SK-N-SH (cell line): ENCODE data around the gene AGBL1.

Experiments used
- TF ChIP-seq, protein P1 (sequence below): fragments of 200-600 bp; sonication (generic); IDR thresholded peaks from 2 replicates; pipeline ENCODE4 v1.6.1; 2017; ENCODE audit warnings: antibody characterized with exemption, mild to moderate bottlenecking, moderate library complexity
- TF ChIP-seq, protein P2 (sequence below): IDR thresholded peaks from 2 replicates; pipeline ENCODE4 v1.4.0; 2012; ENCODE audit warnings: low read depth
- TF ChIP-seq, protein P3 (sequence below): fragments of 150-350 bp; IDR thresholded peaks from 2 replicates; pipeline ENCODE4 v1.6.1; 2017; ENCODE audit warnings: antibody characterized with exemption, low read length, low read depth, borderline replicate concordance

DNA sequence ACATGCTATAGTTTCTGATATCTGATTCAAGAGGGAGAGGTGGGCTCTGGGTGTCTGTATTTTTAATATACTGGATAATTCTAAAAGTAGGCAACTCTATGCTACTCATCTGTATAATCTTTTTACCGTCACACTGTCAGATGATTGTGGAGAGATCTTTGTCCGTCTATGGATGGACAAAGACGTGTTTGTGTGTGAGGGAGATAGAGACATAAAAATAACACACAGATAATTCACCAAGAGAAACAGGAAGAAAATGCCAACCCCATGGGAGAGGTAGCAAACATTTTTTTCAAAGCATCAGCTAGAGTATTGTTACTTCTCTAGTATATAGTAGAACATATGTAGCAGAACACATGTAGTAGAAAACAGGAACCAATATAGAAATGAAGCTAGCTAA lies 346.1 kb downstream of the AGBL1 start:
- TF ChIP-seq, protein P1, sequence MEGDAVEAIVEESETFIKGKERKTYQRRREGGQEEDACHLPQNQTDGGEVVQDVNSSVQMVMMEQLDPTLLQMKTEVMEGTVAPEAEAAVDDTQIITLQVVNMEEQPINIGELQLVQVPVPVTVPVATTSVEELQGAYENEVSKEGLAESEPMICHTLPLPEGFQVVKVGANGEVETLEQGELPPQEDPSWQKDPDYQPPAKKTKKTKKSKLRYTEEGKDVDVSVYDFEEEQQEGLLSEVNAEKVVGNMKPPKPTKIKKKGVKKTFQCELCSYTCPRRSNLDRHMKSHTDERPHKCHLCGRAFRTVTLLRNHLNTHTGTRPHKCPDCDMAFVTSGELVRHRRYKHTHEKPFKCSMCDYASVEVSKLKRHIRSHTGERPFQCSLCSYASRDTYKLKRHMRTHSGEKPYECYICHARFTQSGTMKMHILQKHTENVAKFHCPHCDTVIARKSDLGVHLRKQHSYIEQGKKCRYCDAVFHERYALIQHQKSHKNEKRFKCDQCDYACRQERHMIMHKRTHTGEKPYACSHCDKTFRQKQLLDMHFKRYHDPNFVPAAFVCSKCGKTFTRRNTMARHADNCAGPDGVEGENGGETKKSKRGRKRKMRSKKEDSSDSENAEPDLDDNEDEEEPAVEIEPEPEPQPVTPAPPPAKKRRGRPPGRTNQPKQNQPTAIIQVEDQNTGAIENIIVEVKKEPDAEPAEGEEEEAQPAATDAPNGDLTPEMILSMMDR, result no peak
- TF ChIP-seq, protein P2, sequence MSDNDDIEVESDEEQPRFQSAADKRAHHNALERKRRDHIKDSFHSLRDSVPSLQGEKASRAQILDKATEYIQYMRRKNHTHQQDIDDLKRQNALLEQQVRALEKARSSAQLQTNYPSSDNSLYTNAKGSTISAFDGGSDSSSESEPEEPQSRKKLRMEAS, result no peak
- TF ChIP-seq, protein P3, sequence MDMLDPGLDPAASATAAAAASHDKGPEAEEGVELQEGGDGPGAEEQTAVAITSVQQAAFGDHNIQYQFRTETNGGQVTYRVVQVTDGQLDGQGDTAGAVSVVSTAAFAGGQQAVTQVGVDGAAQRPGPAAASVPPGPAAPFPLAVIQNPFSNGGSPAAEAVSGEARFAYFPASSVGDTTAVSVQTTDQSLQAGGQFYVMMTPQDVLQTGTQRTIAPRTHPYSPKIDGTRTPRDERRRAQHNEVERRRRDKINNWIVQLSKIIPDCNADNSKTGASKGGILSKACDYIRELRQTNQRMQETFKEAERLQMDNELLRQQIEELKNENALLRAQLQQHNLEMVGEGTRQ, result no peak
